Erythroblast (primary cell): Measurements from ENCODE around the gene MAGEF1.

Experiments
- GATA1 ChIP-seq: IDR thresholded peaks from 2 replicates; pipeline ENCODE4 v1.6.1; 2011; ENCODE audit warnings: low read depth, mild to moderate bottlenecking, control low read depth, low read length, moderate library complexity
- POLR2A ChIP-seq: IDR thresholded peaks from 2 replicates; pipeline ENCODE4 v1.6.1; 2011; ENCODE audit warnings: mild to moderate bottlenecking, low read length

GRCh38 chr3:184728010-184728527 is 16.2 kb upstream of the MAGEF1 start:
- no peak for TF ChIP-seq POLR2A
- TF ChIP-seq GATA1: no peak
